Choroid plexus epithelial cell (primary cell): ENCODE measurements around the gene MAGEA3.
"Not testable (repeated sequence)": the region's sequence is repeated elsewhere in the genome, so short reads cannot be mapped to it uniquely, and the experiment has no call there.

Experiments used
- DNase-seq: peaks from one replicate; pipeline ENCODE4 v3.0.0-alpha.2; 2010; ENCODE audit warnings: low read depth
- H3K4me3 ChIP-seq: 2 replicates; pipeline ENCODE4 v1.5.1; 2011; ENCODE audit warnings: low read depth, mild to moderate bottlenecking, control low read depth, low read length, moderate library complexity
- CTCF ChIP-seq: conservative IDR thresholded peaks from 2 replicates; pipeline ENCODE4 v1.5.1; 2011; ENCODE audit warnings: low read depth, mild to moderate bottlenecking, control low read depth, inconsistent platforms, low read length, moderate library complexity

MAGEA3 gene, protein sequence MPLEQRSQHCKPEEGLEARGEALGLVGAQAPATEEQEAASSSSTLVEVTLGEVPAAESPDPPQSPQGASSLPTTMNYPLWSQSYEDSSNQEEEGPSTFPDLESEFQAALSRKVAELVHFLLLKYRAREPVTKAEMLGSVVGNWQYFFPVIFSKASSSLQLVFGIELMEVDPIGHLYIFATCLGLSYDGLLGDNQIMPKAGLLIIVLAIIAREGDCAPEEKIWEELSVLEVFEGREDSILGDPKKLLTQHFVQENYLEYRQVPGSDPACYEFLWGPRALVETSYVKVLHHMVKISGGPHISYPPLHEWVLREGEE

DNA sequence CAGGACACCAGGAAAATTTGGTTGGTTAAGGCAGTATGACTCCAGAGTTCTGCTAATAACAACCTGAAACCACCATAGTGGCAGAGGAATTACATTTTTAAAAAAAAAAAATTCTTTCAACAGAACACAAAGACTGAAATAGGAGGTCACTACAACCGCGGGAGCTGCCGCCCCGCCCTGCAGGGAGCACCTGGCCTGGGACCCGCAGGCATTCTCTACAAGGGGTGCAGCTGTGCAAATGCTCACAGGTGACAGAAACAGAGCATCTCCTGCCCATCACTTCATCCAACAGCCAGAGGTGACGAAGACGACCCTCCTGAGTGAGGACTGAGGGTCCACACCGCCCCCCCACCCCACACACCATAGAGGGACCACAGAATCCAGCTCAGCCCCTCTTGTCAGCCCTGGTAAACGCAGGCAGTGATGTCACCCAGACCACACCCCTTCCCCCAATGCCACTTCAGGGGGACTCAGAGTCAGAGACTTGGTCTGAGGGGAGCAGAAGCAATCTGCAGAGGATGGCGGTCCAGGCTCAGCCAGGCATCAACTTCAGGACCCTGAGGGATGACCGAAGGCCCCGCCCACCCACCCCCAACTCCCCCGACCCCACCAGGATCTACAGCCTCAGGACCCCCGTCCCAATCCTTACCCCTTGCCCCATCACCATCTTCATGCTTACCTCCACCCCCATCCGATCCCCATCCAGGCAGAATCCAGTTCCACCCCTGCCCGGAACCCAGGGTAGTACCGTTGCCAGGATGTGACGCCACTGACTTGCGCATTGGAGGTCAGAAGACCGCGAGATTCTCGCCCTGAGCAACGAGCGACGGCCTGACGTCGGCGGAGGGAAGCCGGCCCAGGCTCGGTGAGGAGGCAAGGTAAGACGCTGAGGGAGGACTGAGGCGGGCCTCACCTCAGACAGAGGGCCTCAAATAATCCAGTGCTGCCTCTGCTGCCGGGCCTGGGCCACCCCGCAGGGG lies at the start of gene MAGEA3:
Gene MAGEA3 (plus strand): TSS at position 843 of the 980 bp plus-strand sequence. CDS start 2,039 bp downstream, outside the sequence.
- H3K4me3 ChIP-seq, DNase-seq: not testable (repeated sequence)

GRCh38 chrX:152652060-152652459 lies 46.5 kb upstream of the MAGEA3 start:
- no peak for TF ChIP-seq CTCF
- no peak overlapping the region for H3K4me3 ChIP-seq
- no peak for DNase-seq

DNA sequence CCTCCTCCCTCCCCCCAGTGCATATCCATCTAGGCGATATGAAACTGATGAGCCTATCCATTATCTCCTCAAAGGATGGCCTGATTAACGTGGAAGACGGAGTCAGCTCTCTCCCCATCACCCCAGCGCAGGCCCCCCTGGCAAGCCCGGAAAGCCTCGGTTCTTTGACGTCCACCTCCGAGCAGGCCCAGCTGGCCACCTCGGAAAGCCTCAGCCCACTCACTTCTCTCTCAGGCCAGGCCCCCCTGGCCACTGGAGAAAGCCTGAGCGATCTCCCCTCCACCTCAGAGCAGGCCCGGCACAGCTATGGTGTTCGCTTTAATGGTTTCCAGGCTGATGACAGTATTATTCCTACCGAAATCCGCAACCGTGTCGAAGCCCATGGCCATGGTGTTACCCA lies 46.1 kb upstream of the MAGEA3 start:
- no peak overlapping the region for H3K4me3 ChIP-seq
- no peak for DNase-seq
- TF ChIP-seq CTCF, result no peak

- DNase-seq, result no peak
- no peak for TF ChIP-seq CTCF
- H3K4me3 ChIP-seq, result no peak overlapping the region
Observed at GRCh38 chrX:152656087-152656486, 42.5 kb upstream of the MAGEA3 start.

DNA sequence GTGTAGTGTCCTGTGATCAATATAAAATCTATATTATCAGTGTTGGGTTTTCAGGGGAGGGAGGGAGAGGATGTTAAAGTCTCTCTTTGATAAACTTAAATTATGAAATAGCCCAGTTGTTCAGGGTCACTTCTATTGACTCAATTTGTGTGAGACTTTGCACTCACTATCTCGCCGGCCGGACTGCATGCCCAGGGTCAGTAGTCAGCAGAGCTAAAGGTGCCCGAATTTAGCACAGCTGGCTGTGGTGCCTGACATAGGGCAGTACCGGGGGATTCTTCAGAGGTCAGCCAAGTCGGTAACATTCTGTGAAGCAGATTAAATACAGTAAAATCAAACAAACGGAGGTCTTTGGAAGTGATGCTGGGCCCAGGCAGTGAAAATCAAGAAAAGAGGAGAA lies 41.7 kb upstream of the MAGEA3 start:
- no peak for DNase-seq
- no peak for TF ChIP-seq CTCF
- no peak overlapping the region for H3K4me3 ChIP-seq

DNA sequence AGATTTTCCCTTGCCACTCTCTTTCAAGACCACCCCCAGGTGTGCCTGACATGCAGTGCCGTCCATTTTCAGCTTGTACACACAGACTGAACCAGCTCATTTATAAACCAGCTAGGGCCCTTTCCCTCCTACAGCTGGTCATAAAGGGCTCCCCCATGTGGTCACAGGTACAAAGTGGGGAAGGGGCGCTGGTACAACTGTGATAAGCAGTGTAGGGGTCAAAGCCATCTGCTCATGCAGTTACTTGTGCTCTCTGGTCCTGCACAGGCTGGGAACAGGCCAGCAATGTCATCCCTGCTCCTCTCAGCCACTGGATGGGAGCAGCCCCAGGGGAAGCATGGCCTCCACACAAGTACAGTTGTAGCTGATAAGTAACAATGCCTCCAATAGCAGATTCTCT lies 40.3 kb upstream of the MAGEA3 start:
- no peak overlapping the region for H3K4me3 ChIP-seq
- no peak for TF ChIP-seq CTCF
- DNase-seq, result no peak

DNA sequence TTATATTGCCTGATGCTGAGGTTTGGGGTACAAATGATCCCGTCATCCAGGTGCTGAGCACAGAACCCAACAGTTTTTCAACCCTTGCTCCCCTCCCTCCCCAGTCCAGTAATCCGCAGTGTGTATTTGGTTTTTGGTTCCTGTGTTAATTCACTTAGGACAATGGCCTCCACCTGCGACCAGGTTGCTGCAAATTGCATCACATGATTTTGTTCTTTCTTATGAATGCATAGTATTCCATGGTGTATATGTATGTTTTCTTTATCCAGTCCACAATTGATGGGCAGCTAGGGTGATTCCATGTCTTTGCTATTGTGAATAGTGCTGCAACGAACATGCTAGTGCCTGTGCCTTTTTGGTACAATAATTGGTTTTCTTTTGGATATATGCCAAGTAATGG lies 35.5 kb upstream of the MAGEA3 start:
- H3K4me3 ChIP-seq, result no peak overlapping the region
- TF ChIP-seq CTCF, result no peak
- DNase-seq, result no peak
